CD4-positive, alpha-beta T cell treated with Interleukin-10 for 1 hour (primary cell): ENCODE results near the gene CMTM8.
"Not testable (repeated sequence)": the region's sequence is repeated elsewhere in the genome, so short reads cannot be mapped to it uniquely, and the experiment has no call there.

Experiments
- DNase-seq: peaks from one replicate; pipeline ENCODE4 v3.0.0-alpha.2; 2020

Gene CMTM8

GRCh38 chr3:32387512-32387911 lies 149.0 kb downstream of the CMTM8 start:
- no peak for DNase-seq

- DNase-seq: not testable (repeated sequence)
Measured at GRCh38 chr3:32389577-32389976, 151.1 kb downstream of the CMTM8 start.

GRCh38 chr3:32391643-32392535 lies 153.4 kb downstream of the CMTM8 start, which contains the start of gene CMTM7:
Gene CMTM7 (plus strand): TSS chr3:32391853. CDS start chr3:32391907, 54 bp downstream.
- peak; percentile 72 for DNase-seq

GRCh38 chr3:32392536-32393302 lies 154.2 kb downstream of the CMTM8 start:
- DNase-seq: no peak

GRCh38 chr3:32395496-32395895 lies 157.0 kb downstream of the CMTM8 start:
- DNase-seq: no peak

GRCh38 chr3:32397941-32398340 lies 159.5 kb downstream of the CMTM8 start:
- DNase-seq: no peak

- DNase-seq: no peak
Measured at GRCh38 chr3:32398531-32398930, 160.1 kb downstream of the CMTM8 start.

- DNase-seq: peak; percentile 80
Measured at GRCh38 chr3:32399030-32399620, 160.6 kb downstream of the CMTM8 start.

GRCh38 chr3:32401126-32401525 lies 162.6 kb downstream of the CMTM8 start:
- DNase-seq: no peak

GRCh38 chr3:32401556-32402081 lies 163.1 kb downstream of the CMTM8 start:
- peak; percentile 67 for DNase-seq

- no peak for DNase-seq
Measured at GRCh38 chr3:32403663-32404062, 165.2 kb downstream of the CMTM8 start.

- no peak for DNase-seq
Measured at GRCh38 chr3:32404714-32405113, 166.2 kb downstream of the CMTM8 start.

GRCh38 chr3:32405155-32405554 lies 166.7 kb downstream of the CMTM8 start:
- no peak for DNase-seq

- DNase-seq: no peak
Measured at GRCh38 chr3:32405711-32406323, 167.3 kb downstream of the CMTM8 start.

GRCh38 chr3:32406486-32407408 lies 168.3 kb downstream of the CMTM8 start:
- DNase-seq: no peak

- DNase-seq: no peak
Measured at GRCh38 chr3:32410367-32411246, 172.1 kb downstream of the CMTM8 start.

- DNase-seq: no peak
Measured at GRCh38 chr3:32411442-32411841, 173.0 kb downstream of the CMTM8 start.

GRCh38 chr3:32412887-32413286 lies 174.4 kb downstream of the CMTM8 start:
- DNase-seq: no peak

- no peak for DNase-seq
Measured at GRCh38 chr3:32413845-32414521, 175.5 kb downstream of the CMTM8 start.
